Measurements from ENCODE around the gene KRTAP10-11. TPM values are rescaled to one million over a fixed set of nuclear protein-coding genes. Genes with fewer than 3 reads are reported as not detected.

The KRTAP10-11 gene
- total and polyA plus RNA-seq, 2 of the 8 experiments (the other 6 are each of a cell fraction or from before 2014, with no cell fraction given): not detected

- Histone ChIP-seq H3K56ac (replicated peaks; ENCODE audit: insufficient read length, low read depth, low read length) (no peak overlapping the region), H2BK15ac (ENCODE audit: low read length) (peak overlapping the region; percentile 88; the same call in 1 of the 2 replicates), H3K14ac (ENCODE audit: insufficient read length) (no peak overlapping the region), H3K18ac (ENCODE audit: extremely low read depth, low read length) (peak overlapping the region; percentile 32; the same call in 1 of the 2 replicates), H3K4ac (replicated peaks; ENCODE audit: insufficient read length, low read depth, low read length) (peak overlapping the region; percentile 76), H3K4me3 (ENCODE audit: extremely low read depth in 1 of 4, insufficient read depth in 2 of 4, low read depth in 3 of 4, low read length in 4 of 4) (no peak overlapping the region), H2BK120ac (replicated peaks; ENCODE audit: low read depth, low read length) (no peak overlapping the region), H3K23me2 (ENCODE audit: low read depth, low read length) (no peaks in the 10 kb centered on the region), H2BK20ac (ENCODE audit: low read length) (peak overlapping the region; percentile 66; the same call in 1 of the 2 replicates), H2BK5ac (ENCODE audit: low read depth, low read length) (peak overlapping the region; percentile 60; the same call in 1 of the 2 replicates), H3K4me2 (ENCODE audit: insufficient read depth in 1 of 2, low read depth in 2 of 2, low read length in 2 of 2) (no peak overlapping the region), H2BK12ac (ENCODE audit: low read depth, low read length) (peak overlapping the region; percentile 84; the same call in 1 of the 2 replicates), H3K4me1 (replicated peaks in 1 of 4; ENCODE audit: control insufficient read depth in 3 of 4, insufficient read depth in 4 of 4, low read length in 3 of 4) (peaks cover 0 to 6% (median 2%) of the 10 kb centered on the region in 4 experiments; a peak in 4 of 7 replicates), H3K9ac (replicated peaks in 1 of 4; ENCODE audit: extremely low read depth in 1 of 4, low read depth in 3 of 4, low read length in 3 of 4) (no peak overlapping the region), H3K79me2 (ENCODE audit: control insufficient read depth in 1 of 2, insufficient read depth in 2 of 2, low read length in 2 of 2) (no peaks in the 10 kb centered on the region), H4K20me1 (replicated peaks in 1 of 2; ENCODE audit: control insufficient read depth in 1 of 2, insufficient read depth in 2 of 2, low read length in 2 of 2) (peaks cover 0 to 1% of the 10 kb centered on the region in 2 experiments), H3K27ac (ENCODE audit: low read depth, low read length) (no peak overlapping the region), H4K91ac (replicated peaks; ENCODE audit: insufficient read length, low read length) (peak overlapping the region; percentile 69), H3K27me3 (replicated peaks in 1 of 4; ENCODE audit: control insufficient read depth in 3 of 4, extremely low read depth in 1 of 4, insufficient read depth in 3 of 4, low read length in 3 of 4) (no peaks in the 10 kb centered on the region), H2AFZ (ENCODE audit: low read length) (no peak overlapping the region), H4K5ac (ENCODE audit: insufficient read length, low read depth, low read length) (no peak overlapping the region), H3K23ac (ENCODE audit: insufficient read length) (no peak overlapping the region), H4K8ac (ENCODE audit: extremely low read depth, insufficient read depth, low read length) (peak overlapping the region; percentile 48), H2AK5ac (ENCODE audit: low read depth, low read length) (no peak overlapping the region), H3K36me3 (ENCODE audit: control insufficient read depth in 2 of 4, insufficient read depth in 4 of 4, low read length in 3 of 4) (no peaks in the 10 kb centered on the region), H3K9me3 (ENCODE audit: insufficient read depth in 2 of 2, low read depth in 1 of 2, low read length in 1 of 2) (peaks cover 12 to 13% of the 10 kb centered on the region in 2 experiments), H3K79me1 (ENCODE audit: low read depth, low read length) (no peaks in the 10 kb centered on the region; the same call in 1 of the 2 replicates)
- 91% methylated on average over 16 of the region's 17 CpGs; no CpG with 5 or more reads in 1 of the 2 experiments for whole genome bisulfite sequencing, 2 experiments (ENCODE audit: extremely low coverage in 1 of 2, insufficient coverage in 1 of 2, insufficient read length in 1 of 2, insufficient replicate concordance in 2 of 2, low coverage in 1 of 2, low lambda C conversion rate in 2 of 2, missing lambda C conversion rate in 1 of 2)
- FAIRE-seq (no peak), DNase-seq (ENCODE audit: low read depth in 1 of 2, low spot score in 2 of 2) (peak in 1 of 2 experiments; percentile 43)
- ChIA-PET POLR2A (ENCODE audit: partially characterized antibody) (interaction anchor here (0.7 to 1.7 kb wide), 3 partner anchors 88 to 96 kb away, joined by 3 read pairs; no protein-coding TSS in a partner anchor), CTCF (ENCODE audit: partially characterized antibody) (interaction anchor here (0.9 to 4.0 kb wide), 7 partner anchors 10 to 183 kb away, joined by 3 to 16 read pairs (median 4); partner anchors contain the start of genes KRTAP10-5 and KRTAP10-9)
- TF ChIP-seq GABPA (IDR thresholded peaks at IDR 0.05; ENCODE audit: borderline replicate concordance, insufficient read depth, low read length): no peak
- TF ChIP-seq BRCA1 (IDR thresholded peaks at IDR 0.05; ENCODE audit: low read depth, low read length): no peak
- TF ChIP-seq SIX5 (IDR thresholded peaks at IDR 0.05; ENCODE audit: low read depth, low read length): no peak
- no peak for TF ChIP-seq EP300 (IDR thresholded peaks at IDR 0.05; ENCODE audit: borderline replicate concordance in 1 of 2, low read depth in 2 of 2, low read length in 2 of 2)
- no peak for TF ChIP-seq KDM4A (IDR thresholded peaks at IDR 0.05; ENCODE audit: low read depth, low read length, severe bottlenecking)
- TF ChIP-seq E2F6 (IDR thresholded peaks at IDR 0.05): no peak
- TF ChIP-seq SUZ12 (IDR thresholded peaks at IDR 0.05; ENCODE audit: low read length): no peak
- no peak for TF ChIP-seq CTCF (IDR thresholded peaks at IDR 0.05; ENCODE audit: control extremely low read depth in 1 of 3, insufficient read depth in 1 of 3, low read depth in 1 of 3, low read length in 3 of 3)
Measured at GRCh38 chr21:44615911-44616590, 30.2 kb upstream of the KRTAP10-11 start.
